Stimulated activated memory B cell treated with anti-CD40 and anti-IgM and Interleukin-4, amounts not matched to agents 10 μg/mL and 1 μg/mL and 100 μg/mL, for 72 hours (primary cell): ENCODE results near the gene ATP2B1.

Experiments
- ATAC-seq: fragments of 150-1000 bp; cut with Tn5 transposase; 2 replicates; pipeline ENCODE4 v1.10.0; 2021
- H3K27ac Mint-ChIP-seq: one replicate; pipeline ENCODE4 v1.8.0; 2022; ENCODE audit warnings: mild to moderate bottlenecking, mixed read lengths
- H3K27me3 Mint-ChIP-seq: one replicate; pipeline ENCODE4 v1.8.0; 2022; ENCODE audit warnings: mixed read lengths
- H3K36me3 Mint-ChIP-seq: one replicate; pipeline ENCODE4 v1.8.0; 2022; ENCODE audit warnings: mixed read lengths
- H3K4me1 Mint-ChIP-seq: one replicate; pipeline ENCODE4 v1.8.0; 2022; ENCODE audit warnings: mixed read lengths
- H3K4me3 Mint-ChIP-seq: one replicate; pipeline ENCODE4 v1.8.0; 2022; ENCODE audit warnings: mild to moderate bottlenecking, moderate library complexity, mixed read lengths
- H3K9me3 Mint-ChIP-seq: one replicate; pipeline ENCODE4 v1.8.0; 2022; ENCODE audit warnings: mixed read lengths

The ATP2B1 gene

DNA sequence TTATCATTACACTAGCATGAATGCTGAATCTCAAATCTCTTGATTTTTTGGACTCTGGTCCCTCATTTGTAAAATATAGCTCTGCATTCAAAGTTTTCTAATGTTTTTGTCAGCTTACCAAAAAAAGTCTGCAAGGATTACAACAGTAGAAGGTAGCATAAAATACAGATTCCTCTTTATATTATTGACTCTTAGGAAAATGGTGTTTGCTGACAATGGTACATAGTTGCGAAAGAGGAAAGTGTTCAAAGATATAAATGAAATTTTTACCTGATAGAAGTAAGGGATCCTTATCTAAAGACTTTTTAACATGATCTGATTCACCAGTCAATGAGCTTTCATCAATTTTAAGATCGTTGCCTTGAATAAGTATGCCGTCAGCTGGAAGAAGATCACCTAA lies 74.1 kb downstream of the ATP2B1 start:
- peaks cover 20% of the 10 kb centered on the region for H3K4me1 Mint-ChIP-seq
- no peaks in the 10 kb centered on the region for H3K9me3 Mint-ChIP-seq
- H3K27me3 Mint-ChIP-seq, result no peaks in the 10 kb centered on the region
- H3K36me3 Mint-ChIP-seq, result peaks cover 57% of the 10 kb centered on the region
- peak overlapping the region; percentile 31 for H3K27ac Mint-ChIP-seq
- no peak overlapping the region for H3K4me3 Mint-ChIP-seq
- no peak for ATAC-seq

DNA sequence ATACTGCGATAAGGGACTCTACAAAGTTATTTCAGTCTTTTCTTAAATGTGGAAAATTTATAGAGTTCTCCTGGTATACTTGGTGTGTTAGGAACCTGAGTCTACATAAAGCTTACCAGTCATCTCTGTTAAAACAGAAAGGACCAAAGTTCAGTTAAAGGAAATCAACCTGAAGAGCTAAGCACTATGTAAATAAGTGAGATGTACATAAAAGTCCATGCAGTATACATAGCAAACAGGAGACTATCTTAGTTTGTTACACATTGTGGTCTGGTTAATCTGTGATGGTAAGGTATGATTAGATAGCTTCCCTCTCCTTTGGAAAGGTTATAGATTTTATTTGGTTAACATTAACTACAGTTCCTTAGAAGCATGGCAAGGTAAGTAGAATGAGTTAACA lies 75.9 kb downstream of the ATP2B1 start:
- Mint-ChIP-seq H3K36me3 (peaks cover 74% of the 10 kb centered on the region), H3K27me3 (no peaks in the 10 kb centered on the region), H3K4me1 (peaks cover 20% of the 10 kb centered on the region), H3K4me3 (no peak overlapping the region), H3K9me3 (no peaks in the 10 kb centered on the region), H3K27ac (no peak overlapping the region)
- no peak for ATAC-seq

DNA sequence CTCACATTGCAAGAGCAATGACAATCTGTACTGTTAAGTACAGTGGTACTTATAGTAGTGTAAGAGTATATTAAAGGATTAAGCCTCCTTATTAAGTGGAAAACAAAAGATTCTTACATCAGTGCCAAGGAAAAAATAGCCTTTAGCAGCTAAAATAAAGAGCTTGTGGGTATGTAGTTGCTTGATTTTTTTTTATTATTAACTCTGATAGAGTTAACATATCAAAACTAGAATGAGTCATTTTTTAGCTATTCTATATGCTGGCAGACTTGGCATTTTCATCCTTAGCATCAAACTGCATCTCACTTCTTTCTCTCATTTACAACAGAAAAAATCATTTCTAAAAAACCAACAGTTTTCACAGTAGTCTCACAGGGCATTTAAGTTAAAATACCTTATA lies 86.5 kb downstream of the ATP2B1 start:
- Mint-ChIP-seq H3K36me3 (peaks cover 48% of the 10 kb centered on the region), H3K4me3 (no peak overlapping the region), H3K4me1 (peaks cover 12% of the 10 kb centered on the region), H3K9me3 (no peaks in the 10 kb centered on the region), H3K27me3 (no peaks in the 10 kb centered on the region), H3K27ac (no peak overlapping the region)
- no peak for ATAC-seq

DNA sequence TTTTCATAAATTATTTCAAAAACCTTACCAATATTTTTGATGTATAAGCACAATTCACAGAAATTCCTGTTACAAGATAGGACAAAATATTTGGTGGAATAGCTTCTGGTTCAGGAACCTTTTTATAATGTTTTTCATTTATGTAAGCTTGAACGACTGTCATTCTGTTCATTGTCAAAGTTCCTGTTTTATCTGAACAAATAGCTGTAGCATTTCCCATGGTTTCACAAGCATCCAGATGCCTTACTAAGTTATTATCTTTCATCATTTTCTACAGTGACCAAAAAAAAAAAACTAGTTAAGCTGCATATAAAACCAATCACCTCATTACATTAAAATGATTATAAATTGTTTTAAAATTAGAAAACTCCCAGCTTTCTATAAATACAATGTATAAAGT lies 87.1 kb downstream of the ATP2B1 start:
- H3K4me3 Mint-ChIP-seq, result no peak overlapping the region
- peaks cover 12% of the 10 kb centered on the region for H3K4me1 Mint-ChIP-seq
- H3K36me3 Mint-ChIP-seq, result peaks cover 53% of the 10 kb centered on the region
- H3K9me3 Mint-ChIP-seq, result no peaks in the 10 kb centered on the region
- no peak for ATAC-seq
- H3K27me3 Mint-ChIP-seq, result no peaks in the 10 kb centered on the region
- H3K27ac Mint-ChIP-seq, result no peak overlapping the region

DNA sequence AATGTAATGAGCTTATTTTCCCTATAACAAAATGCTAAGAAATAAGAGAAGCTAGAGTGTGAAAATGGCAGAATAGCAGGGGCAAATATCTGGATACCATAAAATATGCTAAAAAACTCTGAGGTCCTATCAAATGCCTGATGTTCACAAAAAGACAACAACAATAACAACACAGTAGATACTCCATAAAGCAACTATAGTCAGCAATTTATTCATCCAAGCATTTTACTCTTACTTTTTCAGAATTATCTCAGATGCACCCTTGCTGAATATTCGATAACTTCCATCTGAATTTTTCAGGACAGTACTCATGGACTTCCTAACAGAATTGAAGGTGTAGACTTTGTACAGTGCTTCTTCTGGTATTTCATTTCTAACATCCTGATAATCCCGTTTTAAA lies 88.9 kb downstream of the ATP2B1 start:
- Mint-ChIP-seq H3K27ac (no peak overlapping the region), H3K4me1 (peaks cover 21% of the 10 kb centered on the region), H3K27me3 (no peaks in the 10 kb centered on the region), H3K36me3 (peaks cover 59% of the 10 kb centered on the region), H3K9me3 (no peaks in the 10 kb centered on the region), H3K4me3 (no peak overlapping the region)
- ATAC-seq, result no peak

DNA sequence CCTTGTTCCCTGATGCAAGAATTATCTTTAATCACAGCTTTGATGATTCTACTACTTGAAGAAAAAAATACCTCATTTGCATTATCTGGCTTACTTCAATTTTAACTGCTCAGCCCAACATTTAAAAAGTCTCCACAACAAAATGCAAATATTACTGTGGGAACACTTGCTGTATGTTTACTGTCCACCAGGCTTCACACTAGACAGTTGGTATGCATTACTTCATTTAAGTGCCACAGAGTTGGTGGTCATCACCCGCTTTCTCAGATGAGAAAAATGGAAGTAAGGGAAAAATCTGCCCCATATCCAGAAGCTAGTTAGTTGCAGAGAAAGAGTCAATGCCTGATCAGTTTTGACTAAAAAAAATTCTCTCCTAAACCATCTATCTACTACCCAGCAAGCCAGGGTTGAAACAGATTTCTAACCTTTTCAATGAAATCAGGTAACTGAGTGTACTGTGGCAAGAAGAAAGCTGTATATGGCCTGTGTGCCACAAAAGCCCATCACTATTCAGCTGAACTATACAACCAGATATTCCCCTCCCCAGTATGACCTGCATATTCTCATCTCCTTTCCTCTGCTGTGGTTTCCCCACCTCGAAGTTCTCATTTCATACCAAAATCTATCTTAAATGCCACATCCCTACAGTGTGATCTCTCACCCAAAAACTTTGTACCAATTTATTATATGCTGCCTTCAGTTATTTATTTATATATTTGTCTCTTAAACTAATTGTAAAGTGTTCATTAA lies 90.3 kb downstream of the ATP2B1 start:
- ATAC-seq, result peak; percentile 27
- Mint-ChIP-seq H3K27ac (no peak overlapping the region), H3K9me3 (no peaks in the 10 kb centered on the region), H3K36me3 (peaks cover 61% of the 10 kb centered on the region), H3K4me3 (no peak overlapping the region), H3K27me3 (no peaks in the 10 kb centered on the region), H3K4me1 (peaks cover 25% of the 10 kb centered on the region)

DNA sequence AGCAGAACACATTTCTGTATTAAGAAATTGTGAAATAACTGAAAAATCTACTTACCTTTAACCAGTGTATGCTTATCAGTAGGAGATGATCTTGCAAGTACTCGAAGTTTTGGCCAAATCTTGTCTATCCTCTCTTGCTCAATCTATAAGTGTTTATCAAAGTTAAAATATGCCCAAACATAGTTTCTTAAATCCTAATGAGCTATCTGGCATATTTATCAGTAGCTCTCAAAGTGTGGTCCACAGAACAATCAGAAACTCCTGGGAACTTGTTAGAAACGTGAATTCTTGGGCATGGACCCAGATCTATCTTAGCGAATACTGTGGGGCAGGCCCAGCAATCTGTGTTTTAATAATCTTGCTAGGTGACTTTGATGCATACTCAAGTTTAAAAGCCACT lies 98.3 kb downstream of the ATP2B1 start:
- H3K27me3 Mint-ChIP-seq, result no peaks in the 10 kb centered on the region
- H3K27ac Mint-ChIP-seq, result peak overlapping the region; percentile 37
- peaks cover 30% of the 10 kb centered on the region for H3K4me1 Mint-ChIP-seq
- no peaks in the 10 kb centered on the region for H3K9me3 Mint-ChIP-seq
- no peak for ATAC-seq
- H3K36me3 Mint-ChIP-seq, result peaks cover 75% of the 10 kb centered on the region
- H3K4me3 Mint-ChIP-seq, result no peak overlapping the region

DNA sequence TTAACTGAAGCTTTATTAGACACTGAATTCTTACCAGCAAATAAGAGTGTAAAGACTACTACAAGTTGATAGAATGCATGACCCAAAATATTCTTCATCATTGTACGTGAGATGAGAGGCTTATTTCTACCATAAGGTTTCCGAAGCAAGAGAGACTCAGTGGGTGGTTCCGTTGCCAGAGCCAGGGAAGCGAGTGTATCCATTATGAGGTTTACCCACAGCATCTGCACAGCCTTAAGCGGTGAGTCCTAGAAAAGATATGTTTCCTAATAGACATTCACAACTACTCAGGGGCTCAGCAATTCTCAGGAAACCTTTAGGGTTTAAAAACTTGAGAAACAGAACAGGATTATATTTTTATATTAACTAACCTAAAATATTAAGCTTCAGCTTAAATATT lies 105.0 kb downstream of the ATP2B1 start:
- Mint-ChIP-seq H3K4me3 (no peak overlapping the region), H3K9me3 (no peaks in the 10 kb centered on the region), H3K4me1 (peaks cover 13% of the 10 kb centered on the region), H3K27ac (no peak overlapping the region), H3K36me3 (peaks cover 65% of the 10 kb centered on the region), H3K27me3 (no peaks in the 10 kb centered on the region)
- ATAC-seq, result no peak

DNA sequence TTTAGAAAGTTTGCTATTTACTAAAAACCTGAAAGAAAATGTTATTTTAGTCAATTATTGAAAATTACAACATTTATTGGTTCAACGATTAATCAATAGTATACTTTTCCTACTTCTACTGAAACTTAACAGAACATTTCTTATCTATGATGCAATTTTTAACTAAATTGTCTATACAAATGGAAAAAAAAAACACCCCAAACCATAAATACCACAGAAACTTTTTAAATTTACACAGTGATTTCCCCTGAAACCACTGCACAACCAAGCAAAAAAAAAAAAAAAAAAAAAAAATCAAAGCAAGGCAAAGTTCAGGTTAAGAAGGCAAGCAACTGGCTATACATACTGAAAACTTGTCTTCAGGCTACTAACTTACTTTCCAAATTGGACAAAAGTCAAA lies 110.9 kb downstream of the ATP2B1 start:
- H3K36me3 Mint-ChIP-seq, result peaks cover 41% of the 10 kb centered on the region
- ATAC-seq, result no peak
- H3K27me3 Mint-ChIP-seq, result no peaks in the 10 kb centered on the region
- no peak overlapping the region for H3K27ac Mint-ChIP-seq
- H3K4me3 Mint-ChIP-seq, result no peak overlapping the region
- peaks cover 13% of the 10 kb centered on the region for H3K4me1 Mint-ChIP-seq
- H3K9me3 Mint-ChIP-seq, result no peaks in the 10 kb centered on the region

DNA sequence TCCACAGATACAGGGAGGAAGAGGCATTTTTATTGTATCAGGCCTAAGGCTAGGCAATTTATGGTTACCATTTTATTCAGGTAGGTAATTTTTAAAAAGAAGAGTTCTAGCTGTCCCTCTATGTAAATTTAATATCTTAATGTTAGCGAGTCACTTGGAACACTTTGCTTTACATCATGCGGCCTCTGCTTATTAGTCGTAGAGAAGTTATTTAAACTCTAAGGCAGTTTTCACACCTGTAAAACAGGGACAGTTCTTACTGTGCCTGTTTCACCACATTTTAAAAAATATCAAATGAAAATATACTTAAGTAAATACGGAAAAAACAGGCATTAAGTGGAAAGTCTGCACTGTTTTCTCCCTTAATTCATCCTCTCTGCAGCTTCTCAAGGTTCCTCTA lies 111.4 kb downstream of the ATP2B1 start:
- H3K27me3 Mint-ChIP-seq, result no peaks in the 10 kb centered on the region
- no peak overlapping the region for H3K4me3 Mint-ChIP-seq
- H3K9me3 Mint-ChIP-seq, result no peaks in the 10 kb centered on the region
- H3K4me1 Mint-ChIP-seq, result peaks cover 13% of the 10 kb centered on the region
- no peak for ATAC-seq
- H3K36me3 Mint-ChIP-seq, result peaks cover 41% of the 10 kb centered on the region
- H3K27ac Mint-ChIP-seq, result no peak overlapping the region

DNA sequence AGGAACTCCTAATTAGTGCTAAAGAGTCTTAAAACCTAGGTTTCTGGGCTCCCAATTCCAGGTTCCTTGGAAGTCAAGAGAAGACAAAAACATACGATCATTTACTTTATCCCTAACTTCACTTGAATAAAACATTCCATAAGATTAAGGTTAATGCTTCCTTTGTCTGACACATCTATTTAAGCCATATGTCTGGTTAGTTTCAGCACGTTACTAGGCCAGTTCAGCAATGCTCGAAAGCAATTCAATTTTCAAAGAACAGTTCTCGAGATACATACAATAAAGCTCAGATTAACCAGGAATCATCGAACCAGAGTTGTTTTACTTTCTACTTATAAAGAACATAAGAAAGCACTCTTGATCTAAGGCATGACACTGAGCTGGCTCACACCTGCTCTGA lies 114.8 kb downstream of the ATP2B1 start:
- no peaks in the 10 kb centered on the region for H3K9me3 Mint-ChIP-seq
- H3K27ac Mint-ChIP-seq, result no peak overlapping the region
- ATAC-seq, result no peak
- no peaks in the 10 kb centered on the region for H3K27me3 Mint-ChIP-seq
- H3K4me3 Mint-ChIP-seq, result no peak overlapping the region
- H3K36me3 Mint-ChIP-seq, result peaks cover 51% of the 10 kb centered on the region
- H3K4me1 Mint-ChIP-seq, result peaks cover 9% of the 10 kb centered on the region

DNA sequence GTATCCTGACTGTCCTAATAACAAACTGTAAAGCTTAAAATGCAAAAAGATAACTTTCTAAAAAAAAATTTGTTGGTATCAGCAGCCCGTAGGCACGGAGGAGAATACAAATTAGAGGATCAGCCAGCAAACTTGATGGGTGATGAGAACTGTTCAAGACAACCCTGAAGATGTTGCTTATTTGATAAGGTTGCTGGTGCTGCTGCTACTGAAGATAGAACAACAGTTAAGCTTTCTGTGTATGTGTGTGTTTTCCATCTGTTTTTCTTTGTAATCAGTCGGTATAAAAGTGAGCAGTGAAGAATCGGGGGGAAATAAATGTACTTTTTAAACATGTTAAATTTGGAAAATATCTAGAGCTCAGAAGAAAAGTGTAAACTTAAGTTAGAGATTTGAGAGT lies 115.4 kb downstream of the ATP2B1 start:
- H3K36me3 Mint-ChIP-seq, result peaks cover 48% of the 10 kb centered on the region
- no peak overlapping the region for H3K4me3 Mint-ChIP-seq
- H3K27me3 Mint-ChIP-seq, result no peaks in the 10 kb centered on the region
- peaks cover 3% of the 10 kb centered on the region for H3K4me1 Mint-ChIP-seq
- H3K9me3 Mint-ChIP-seq, result no peaks in the 10 kb centered on the region
- ATAC-seq, result no peak
- peak overlapping the region; percentile 39 for H3K27ac Mint-ChIP-seq

DNA sequence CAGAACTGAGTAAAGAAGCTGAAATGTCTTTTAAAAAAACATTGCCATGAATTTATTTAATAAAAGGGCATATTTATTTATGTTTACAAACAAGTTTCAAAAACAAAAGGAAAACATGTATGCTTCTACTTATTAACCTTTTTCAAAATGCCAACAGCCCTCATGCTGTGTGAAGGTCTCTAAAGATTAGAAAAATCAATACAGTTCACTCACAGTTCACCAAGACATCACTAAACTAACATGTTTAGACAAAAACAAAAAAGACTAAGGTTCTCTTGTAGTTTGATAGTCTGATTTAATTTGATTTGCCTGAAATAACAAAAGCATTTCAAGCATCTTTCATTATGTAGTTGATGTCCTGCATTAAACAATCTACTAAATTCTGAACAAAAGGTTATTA lies 118.9 kb downstream of the ATP2B1 start:
- Mint-ChIP-seq H3K9me3 (no peaks in the 10 kb centered on the region), H3K27me3 (no peaks in the 10 kb centered on the region), H3K4me1 (peaks cover 3% of the 10 kb centered on the region), H3K36me3 (peaks cover 44% of the 10 kb centered on the region), H3K4me3 (no peak overlapping the region), H3K27ac (no peak overlapping the region)
- no peak for ATAC-seq

DNA sequence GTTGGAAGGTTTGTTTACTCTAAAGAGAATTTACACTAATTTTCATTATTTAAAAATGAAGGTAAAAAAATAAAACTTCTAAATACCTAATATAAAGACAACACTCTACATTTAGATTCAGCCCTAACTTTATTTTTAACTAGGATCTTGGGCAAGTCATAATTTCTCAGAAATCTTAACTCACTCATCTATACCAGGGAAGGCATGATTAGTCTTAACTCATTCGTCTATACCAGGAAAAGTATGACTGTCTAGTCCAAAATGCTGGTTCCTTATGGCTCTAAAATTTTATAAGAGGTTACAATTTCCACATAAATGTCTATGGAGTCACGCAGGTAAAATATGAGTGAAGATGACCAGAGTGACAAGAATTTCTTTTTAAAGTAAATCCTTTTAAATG lies 130.1 kb downstream of the ATP2B1 start:
- no peak overlapping the region for H3K27ac Mint-ChIP-seq
- H3K4me1 Mint-ChIP-seq, result peaks cover 9% of the 10 kb centered on the region
- H3K4me3 Mint-ChIP-seq, result no peak overlapping the region
- H3K36me3 Mint-ChIP-seq, result no peaks in the 10 kb centered on the region
- ATAC-seq, result no peak
- no peaks in the 10 kb centered on the region for H3K9me3 Mint-ChIP-seq
- no peaks in the 10 kb centered on the region for H3K27me3 Mint-ChIP-seq

DNA sequence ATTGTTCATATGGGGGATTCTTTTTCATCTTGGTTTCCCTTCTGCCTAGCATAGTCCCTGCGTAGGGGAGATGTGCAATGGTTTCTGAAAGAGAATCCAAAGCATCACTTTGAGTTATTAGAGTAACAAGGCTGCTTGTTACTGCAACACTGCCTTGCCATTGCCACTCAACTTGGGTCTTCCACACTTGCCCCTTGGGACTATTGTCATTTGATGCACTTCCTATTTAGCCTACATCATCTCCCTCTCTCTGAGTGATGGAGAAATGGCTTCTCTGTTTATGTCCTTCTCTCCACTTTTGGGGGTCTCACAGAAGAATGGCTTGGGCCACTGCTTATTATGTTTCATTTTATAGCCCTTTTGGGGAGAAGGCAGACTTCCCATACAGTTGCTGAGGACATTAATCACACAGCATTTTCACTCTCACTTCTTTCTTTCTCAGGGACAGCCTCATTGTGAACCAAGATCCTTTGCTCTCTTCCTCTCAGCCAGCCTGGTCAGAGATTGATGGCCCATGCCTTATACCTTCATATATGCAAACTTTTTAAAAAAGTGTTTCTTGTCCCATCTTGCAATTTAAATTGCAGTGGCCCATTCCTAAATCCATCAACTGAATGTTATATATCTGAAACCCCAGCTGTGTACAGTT lies 131.9 kb downstream of the ATP2B1 start:
- Mint-ChIP-seq H3K9me3 (no peaks in the 10 kb centered on the region), H3K36me3 (no peaks in the 10 kb centered on the region), H3K27me3 (no peaks in the 10 kb centered on the region), H3K4me1 (peaks cover 9% of the 10 kb centered on the region), H3K4me3 (no peak overlapping the region), H3K27ac (no peak overlapping the region)
- ATAC-seq, result peak; percentile 56

DNA sequence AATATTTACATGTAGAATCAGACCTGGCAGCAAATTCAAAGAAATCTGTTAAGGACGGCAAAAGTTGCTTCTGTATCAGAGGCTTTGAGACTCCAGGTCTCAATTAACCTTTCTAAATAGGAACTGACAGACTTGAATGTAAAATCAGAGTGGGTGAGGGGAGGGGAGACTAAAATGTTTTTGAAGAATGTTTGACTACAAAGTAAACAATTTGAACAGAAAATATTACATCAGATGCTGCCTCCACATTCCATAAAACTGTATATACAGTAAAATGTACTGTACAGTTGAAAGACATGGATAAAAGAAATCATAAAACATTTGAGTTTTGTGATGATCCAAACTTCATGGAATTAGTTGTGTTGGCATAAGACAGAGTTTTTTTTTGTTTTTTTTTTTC lies 133.3 kb downstream of the ATP2B1 start:
- H3K27ac Mint-ChIP-seq, result no peak overlapping the region
- no peak overlapping the region for H3K4me3 Mint-ChIP-seq
- H3K4me1 Mint-ChIP-seq, result peaks cover 9% of the 10 kb centered on the region
- H3K36me3 Mint-ChIP-seq, result no peaks in the 10 kb centered on the region
- no peaks in the 10 kb centered on the region for H3K27me3 Mint-ChIP-seq
- no peaks in the 10 kb centered on the region for H3K9me3 Mint-ChIP-seq
- no peak for ATAC-seq
